Globus pallidus (tissue), 1 donor: ENCODE data around the gene FBXO8.
"Not testable (repeated sequence)": the region's sequence is repeated elsewhere in the genome, so short reads cannot be mapped to it uniquely, and the experiment has no call there.

Experiments
- DNase-seq: peaks from one replicate; pipeline ENCODE4 v3.0.0-alpha.2; 2015; ENCODE audit warnings: low spot score

Gene FBXO8, protein sequence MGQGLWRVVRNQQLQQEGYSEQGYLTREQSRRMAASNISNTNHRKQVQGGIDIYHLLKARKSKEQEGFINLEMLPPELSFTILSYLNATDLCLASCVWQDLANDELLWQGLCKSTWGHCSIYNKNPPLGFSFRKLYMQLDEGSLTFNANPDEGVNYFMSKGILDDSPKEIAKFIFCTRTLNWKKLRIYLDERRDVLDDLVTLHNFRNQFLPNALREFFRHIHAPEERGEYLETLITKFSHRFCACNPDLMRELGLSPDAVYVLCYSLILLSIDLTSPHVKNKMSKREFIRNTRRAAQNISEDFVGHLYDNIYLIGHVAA

DNA sequence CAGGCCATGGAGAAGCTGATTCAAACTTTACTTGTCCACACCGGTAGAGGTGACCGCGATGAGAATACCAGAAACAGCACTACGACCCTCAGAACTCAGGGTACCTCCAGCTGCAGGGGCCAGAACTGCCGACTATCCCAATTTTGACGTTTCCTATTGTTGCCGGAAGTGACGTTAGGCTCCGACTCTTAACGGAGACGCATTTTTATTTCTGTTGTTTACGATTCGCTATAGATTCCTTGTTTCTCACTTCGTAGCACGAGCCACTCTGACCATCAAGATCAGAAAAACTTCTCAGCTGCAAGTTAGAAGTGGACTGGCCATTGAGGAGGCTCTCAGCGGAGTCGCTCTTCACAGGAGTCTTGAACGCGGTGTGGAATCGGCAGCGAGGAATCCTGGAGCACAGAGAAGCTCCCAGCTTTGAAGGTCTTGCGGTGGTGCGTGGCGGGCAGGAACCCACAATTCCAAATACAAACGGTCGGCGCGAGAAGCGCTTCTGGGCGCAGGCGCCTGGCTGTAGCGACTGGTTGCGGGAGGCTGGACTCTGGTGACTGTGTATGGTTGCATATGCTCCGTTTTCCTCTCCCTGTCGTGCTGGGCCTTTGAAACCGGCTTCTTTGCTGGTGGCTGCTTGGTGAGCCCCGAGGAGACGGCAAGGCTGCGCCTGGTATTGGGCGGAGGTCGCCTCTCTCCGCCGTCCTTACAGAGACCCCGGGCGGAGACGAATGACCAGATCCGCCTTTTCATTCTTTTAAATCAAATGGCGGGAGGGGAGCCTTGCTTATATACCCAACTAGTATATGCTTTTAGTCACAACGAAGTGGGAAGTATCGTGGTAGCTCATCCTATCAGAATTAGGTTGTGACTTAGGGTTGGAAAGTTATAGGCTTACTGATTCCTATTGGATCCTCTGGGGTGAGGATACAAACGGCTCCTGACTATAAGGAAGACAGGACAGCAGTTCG is at the start of gene FBXO8, which contains the start of gene CEP44:
FBXO8 (minus strand) TSS at position 161 of the 965 bp plus-strand sequence. CDS start 20,575 bp downstream, outside the sequence.
CEP44 (plus strand) TSS at position 405 of the 965 bp plus-strand sequence. CDS start 15,211 bp downstream, outside the sequence.
- peak; percentile 87 for DNase-seq

- DNase-seq = no peak
Measured at GRCh38 chr4:174332741-174333493, 49.5 kb upstream of the FBXO8 start.

DNA sequence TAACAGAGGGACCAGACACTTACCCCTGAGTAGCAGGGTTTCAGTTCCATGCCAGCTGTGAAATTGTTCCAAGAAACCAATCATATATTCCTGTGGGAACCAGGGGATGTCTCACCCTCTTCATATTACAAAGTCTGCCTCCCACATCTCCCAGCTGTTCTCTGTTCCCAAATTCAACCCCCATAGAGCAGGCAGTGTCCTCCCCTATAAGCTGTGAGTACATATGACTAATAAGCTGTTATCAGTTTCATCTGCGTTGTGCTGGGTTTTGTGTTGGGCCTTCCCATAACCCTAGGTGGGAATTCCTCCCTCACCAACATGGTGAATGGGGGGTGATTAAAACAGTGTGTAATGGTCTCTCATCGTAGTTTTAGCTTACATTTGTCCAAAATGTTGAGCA is 41.3 kb upstream of the FBXO8 start:
- DNase-seq = no peak

GRCh38 chr4:174324236-174324635 is 40.8 kb upstream of the FBXO8 start:
- DNase-seq = no peak

DNA sequence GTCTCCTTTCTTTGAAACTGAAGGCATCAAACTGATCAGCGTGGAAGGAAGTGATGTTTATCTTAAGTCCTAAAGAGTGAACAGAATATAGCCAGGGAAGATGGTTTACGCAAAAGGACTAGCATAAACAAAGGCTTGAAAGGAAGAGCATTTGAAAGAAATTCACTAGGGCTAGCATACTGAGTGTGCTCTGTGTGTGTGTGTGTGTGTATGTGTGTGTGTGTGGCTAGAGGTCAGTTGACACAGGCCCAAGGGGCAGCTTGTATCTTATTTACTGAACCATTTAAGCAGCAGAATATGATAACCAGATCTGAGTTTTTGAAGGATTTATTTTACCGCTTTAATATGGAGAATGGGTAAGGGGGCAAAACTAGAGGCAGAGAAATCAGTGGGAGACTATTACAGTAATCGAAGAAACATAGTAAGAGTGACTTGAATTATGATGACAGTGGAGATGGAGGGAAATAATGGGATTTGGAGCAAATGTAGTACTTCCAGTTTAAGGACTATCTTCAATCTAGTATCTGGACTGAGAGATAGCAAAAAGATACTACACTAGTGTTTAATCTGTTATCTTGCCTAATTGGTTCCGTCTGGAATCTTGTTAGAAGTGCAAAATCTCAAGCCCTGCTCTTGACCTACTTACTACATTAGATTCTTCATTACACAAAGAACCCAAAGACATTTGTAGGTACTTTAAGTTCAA is 37.2 kb upstream of the FBXO8 start:
- DNase-seq = no peak

DNA sequence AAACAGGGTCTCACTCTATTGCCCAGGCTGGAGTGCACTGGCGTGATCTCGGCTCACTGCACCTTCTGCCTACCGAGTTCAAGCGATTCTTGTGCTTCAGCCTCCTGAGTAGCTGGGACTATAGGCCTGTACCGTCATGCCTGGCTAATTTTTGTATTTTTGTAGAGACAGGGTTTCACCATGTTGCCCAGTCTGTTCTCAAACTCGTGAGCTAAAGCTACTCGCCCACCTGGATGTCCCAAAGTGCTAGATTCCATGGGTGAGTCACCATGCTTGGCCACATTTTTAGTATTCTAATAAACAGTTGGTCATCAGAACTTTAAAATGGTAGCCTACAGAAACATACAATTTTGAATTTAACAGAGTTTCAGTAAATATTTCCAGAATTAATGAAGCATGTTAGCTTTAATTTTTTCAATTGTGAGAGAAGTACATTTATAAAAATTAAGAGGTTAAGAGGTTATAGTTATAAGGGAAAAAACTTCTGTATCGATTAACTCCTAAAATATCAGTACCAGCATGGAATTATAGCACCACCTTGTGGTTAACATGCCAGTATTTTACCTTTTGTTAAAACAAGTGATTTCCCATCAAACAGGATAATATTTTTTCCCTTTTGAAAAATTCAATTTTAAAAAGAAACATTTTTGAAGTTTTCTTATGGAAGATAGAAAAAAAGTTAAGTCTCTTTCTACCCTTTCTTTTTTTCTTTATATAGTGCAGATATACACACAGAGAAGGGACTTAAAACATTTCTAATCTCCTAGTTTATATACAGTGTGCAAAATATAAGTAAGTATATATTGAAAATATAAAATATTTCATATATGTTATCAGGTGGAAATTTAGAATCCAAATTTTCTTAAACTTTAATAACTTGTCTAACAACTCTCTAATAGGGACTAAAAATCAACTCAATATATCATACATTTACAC is 35.6 kb upstream of the FBXO8 start:
- DNase-seq = peak; percentile 13

DNA sequence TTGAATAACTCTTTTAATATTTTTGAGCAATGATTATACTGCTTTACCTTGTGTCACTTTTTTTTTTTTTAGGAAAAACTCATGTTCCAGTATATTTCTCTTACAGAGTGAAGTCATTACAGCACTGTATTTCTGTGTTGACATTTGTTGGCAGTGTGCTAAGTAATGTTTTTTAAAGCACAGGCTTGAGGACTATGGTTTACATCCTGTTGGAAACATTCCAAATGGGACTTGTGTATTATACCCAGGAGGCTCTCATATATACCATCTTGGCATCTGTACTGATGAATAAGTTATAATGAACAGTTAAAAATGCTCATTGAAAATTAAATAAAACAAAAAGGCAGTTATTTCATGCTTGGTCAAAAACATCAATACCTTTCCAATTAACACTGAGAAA is 34.1 kb upstream of the FBXO8 start:
- DNase-seq = no peak

GRCh38 chr4:174316954-174317353 is 33.5 kb upstream of the FBXO8 start:
- no peak for DNase-seq

DNA sequence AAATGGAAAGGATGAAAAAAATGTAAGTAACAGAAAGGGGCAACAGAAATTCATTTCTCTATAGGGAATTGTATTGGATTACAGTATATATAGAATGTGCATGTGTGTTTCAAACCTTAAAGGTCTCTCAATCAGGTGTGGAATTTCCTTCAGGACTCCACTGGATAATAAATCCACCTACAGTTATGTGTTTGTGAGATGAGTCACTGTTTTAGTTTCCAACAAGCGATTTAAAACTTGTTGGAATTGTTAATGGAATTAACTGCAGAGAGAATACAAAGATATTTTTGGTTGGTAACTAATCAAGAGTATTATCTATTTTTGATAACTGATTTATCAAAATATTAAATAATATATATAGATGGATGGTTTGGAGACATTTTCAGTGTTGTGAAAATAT is 33.1 kb upstream of the FBXO8 start:
- DNase-seq = no peak

- no peak for DNase-seq
Measured at GRCh38 chr4:174314770-174315169, 31.3 kb upstream of the FBXO8 start.

DNA sequence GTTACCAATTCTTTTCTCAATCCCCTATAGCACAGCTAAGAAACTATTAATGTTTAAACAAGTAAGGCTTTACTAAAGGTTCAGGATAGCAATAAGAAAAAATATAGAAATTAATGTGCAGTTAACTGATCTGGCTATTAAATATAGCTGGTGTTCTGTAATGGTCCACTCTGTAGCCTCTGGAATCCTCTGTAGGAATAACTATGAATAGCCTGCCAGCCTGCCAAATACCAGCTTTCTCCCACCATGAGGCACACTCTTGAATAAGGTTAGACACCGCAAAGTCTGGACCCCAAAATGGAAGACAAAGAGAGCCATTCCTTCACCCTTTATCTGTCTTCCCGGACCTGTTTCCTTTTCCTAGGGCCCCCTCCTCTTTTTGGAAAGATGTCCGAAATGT is 30.8 kb upstream of the FBXO8 start:
- no peak for DNase-seq

DNA sequence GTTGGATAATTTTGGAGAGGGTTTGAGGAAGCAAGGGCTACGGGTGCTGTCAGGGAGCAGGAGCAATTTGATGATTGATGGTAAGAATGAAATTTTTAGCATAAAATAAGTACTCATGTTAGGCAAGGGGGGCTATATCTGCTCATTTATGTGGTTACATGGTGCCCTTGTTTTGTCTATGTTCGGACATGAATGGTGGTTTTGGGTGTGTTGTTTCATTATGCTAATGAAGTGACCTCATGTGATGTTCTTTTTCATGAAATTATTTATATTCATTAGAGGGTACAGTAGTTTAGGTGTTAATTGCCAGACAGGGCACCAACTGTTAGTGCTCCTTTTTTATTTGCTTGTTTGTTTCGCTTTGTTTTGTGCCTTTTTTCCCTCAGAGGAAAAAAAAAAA is 29.5 kb upstream of the FBXO8 start:
- DNase-seq = no peak

- DNase-seq = no peak
Measured at GRCh38 chr4:174307694-174308093, 24.2 kb upstream of the FBXO8 start.

GRCh38 chr4:174305961-174306360 is 22.5 kb upstream of the FBXO8 start:
- DNase-seq = no peak

- no peak for DNase-seq
Measured at GRCh38 chr4:174304664-174305063, 21.2 kb upstream of the FBXO8 start.

DNA sequence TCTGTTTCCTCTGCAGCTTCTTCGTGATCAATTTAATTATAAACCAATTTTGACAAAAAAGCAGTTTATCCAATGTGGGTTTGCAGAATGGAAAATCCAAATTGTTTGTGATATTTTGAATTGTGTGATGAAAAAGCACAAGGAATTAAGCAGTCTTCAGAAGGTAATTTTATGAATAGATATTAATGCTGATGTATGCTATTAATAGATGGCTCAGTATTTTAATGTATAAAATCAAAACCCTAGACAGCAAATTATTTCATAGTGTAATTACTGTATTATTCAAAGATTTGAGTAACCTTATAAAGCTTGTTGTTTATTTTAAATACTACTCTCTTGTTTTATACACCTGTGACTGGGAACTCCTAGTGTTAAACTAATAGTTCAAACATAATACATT is 20.2 kb upstream of the FBXO8 start:
- DNase-seq = no peak

DNA sequence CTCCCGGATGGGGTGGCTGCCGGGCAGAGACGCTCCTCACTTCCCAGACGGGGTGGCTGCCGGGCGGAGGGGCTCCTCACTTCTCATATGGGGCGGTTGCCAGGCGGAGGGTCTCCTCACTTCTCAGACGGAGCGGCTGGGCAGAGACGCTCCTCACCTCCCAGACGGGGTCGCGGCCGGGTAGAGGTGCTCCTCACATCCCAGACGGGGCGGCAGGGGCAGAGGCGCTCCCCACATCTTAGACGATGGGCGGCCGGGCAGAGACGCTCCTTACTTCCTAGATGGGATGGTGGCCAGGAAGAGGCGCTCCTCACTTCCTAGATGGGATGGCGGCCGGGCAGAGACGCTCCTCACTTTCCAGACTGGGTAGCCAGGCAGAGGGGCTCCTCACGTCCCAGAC is 11.7 kb upstream of the FBXO8 start:
- not testable (repeated sequence) for DNase-seq

DNA sequence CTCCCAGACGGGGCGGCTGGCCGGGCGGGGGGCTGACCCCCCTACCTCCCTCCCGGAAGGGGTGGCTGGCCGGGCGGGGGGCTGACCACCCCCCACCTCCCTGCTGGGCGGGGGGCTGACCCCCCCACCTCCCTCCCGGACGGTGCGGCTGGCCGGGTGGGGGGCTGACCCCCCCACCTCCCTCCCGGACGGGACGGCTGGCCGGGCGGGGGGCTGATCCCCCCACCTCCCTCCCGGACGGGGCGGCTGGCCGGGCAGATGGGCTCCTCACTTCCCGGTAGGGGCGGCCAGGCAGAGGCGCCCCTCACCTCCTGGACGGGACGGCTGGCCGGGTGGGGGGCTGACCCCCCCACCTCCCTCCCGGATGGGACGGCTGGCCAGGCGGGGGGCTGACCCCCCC is 11.2 kb upstream of the FBXO8 start:
- not testable (repeated sequence) for DNase-seq

DNA sequence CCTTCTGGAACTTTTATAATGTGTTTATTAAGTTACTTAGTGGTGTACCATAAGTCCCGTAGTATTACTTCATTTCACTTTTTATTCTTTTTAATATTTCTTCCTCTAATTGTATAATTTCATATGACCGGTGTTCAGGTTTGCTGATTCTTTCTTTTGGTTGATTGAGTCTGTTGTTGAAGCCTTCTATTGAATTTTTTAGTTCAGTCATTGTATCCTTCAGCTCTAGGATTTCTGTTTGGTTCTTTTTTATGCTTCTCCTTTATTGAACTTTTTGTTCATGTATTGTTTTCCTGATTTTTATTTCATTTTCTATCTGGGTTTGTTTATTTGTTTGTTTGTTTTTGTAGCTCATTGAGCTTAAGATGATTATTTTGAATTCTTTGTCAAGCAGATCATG is 9.0 kb upstream of the FBXO8 start:
- no peak for DNase-seq

DNA sequence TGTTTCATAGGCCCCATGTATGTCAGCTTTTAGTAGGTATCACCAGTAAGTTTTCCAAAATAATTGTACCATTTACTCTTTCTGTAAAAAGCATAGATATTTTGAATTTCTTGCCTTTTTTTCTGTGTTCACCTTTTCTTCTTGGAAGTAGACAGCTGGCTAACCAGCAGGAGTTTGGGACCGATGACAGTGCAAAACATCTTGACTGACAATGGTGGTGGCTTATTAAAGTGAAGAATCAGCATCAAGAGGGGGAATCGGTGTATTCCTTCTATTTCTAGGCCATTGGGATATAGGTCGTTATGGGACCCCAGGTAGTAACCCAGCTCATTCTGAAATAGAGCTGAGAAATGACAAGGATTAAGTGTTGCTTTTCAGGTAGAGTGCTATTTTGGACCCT is 3.4 kb upstream of the FBXO8 start:
- no peak for DNase-seq
